ENCODE data around the gene DST. TPM values are rescaled to one million over a fixed set of nuclear protein-coding genes. Genes with fewer than 3 reads are reported as not detected.

The DST gene
- total RNA-seq, 2 experiments from 2014 or later = 5.7 to 5.9 TPM

- DNase-seq (no peak), ATAC-seq (ENCODE audit: poor library complexity) (no peak)
- H3K4me3 ChIP-seq (ENCODE audit: low read length) = no peak overlapping the region
- H3K27me3 Mint-ChIP-seq = no peaks in the 10 kb centered on the region
- no peaks in the 10 kb centered on the region for H3K9me3 Mint-ChIP-seq
- no peaks in the 10 kb centered on the region for H3K9me3 ChIP-seq (ENCODE audit: control insufficient read depth in 1 of 2, insufficient read depth in 1 of 2, low read length in 2 of 2)
- H3K4me3 Mint-ChIP-seq = no peak overlapping the region
- intact Hi-C loops (cut with DNase I, micrococcal nuclease) = no loop called here
- H3K36me3 Mint-ChIP-seq (ENCODE audit: low read depth) = no peaks in the 10 kb centered on the region
- no peak overlapping the region for H3K27ac Mint-ChIP-seq
- POLR2A ChIA-PET = no interaction called here
- H3K4me1 ChIP-seq (ENCODE audit: insufficient read depth, low read length) = no peaks in the 10 kb centered on the region
- H3K27ac ChIP-seq (ENCODE audit: low read depth in 1 of 2, low read length in 2 of 2) = no peak overlapping the region
- CTCF ChIA-PET = no interaction called here
- H3K27me3 ChIP-seq (ENCODE audit: control insufficient read depth in 1 of 2, insufficient read depth in 2 of 2, low read length in 2 of 2) = no peaks in the 10 kb centered on the region
- no peaks in the 10 kb centered on the region for H3K36me3 ChIP-seq (ENCODE audit: insufficient read depth, low read length)
- no peaks in the 10 kb centered on the region for H3K4me1 Mint-ChIP-seq (ENCODE audit: low read depth)
- no peak for TF ChIP-seq CTCF (IDR thresholded peaks at IDR 0.05)
These were observed 166.8 kb downstream of the DST start for GRCh38 chr6:56475736-56476457.

GRCh38 chr6:56474532-56474931 is 168.2 kb downstream of the DST start:
- Histone ChIP-seq H3K27ac (ENCODE audit: low read depth in 1 of 2, low read length in 2 of 2) (no peak overlapping the region), H3K4me1 (ENCODE audit: insufficient read depth, low read length) (no peaks in the 10 kb centered on the region), H3K36me3 (ENCODE audit: insufficient read depth, low read length) (no peaks in the 10 kb centered on the region), H3K4me3 (ENCODE audit: low read length) (no peak overlapping the region), H3K27me3 (ENCODE audit: control insufficient read depth in 1 of 2, insufficient read depth in 2 of 2, low read length in 2 of 2) (no peaks in the 10 kb centered on the region), H3K9me3 (ENCODE audit: control insufficient read depth in 1 of 2, insufficient read depth in 1 of 2, low read length in 2 of 2) (no peaks in the 10 kb centered on the region)
- intact Hi-C loops (cut with DNase I, micrococcal nuclease) = no loop called here
- H3K36me3 Mint-ChIP-seq (ENCODE audit: low read depth) = no peaks in the 10 kb centered on the region
- no peak for ATAC-seq (ENCODE audit: poor library complexity)
- ChIA-PET POLR2A (no interaction called here), CTCF (no interaction called here)
- no peaks in the 10 kb centered on the region for H3K27me3 Mint-ChIP-seq
- H3K9me3 Mint-ChIP-seq = no peaks in the 10 kb centered on the region
- TF ChIP-seq CTCF (IDR thresholded peaks at IDR 0.05) = no peak
- H3K4me3 Mint-ChIP-seq = no peak overlapping the region
- H3K27ac Mint-ChIP-seq = no peak overlapping the region
- no peak for DNase-seq
- no peaks in the 10 kb centered on the region for H3K4me1 Mint-ChIP-seq (ENCODE audit: low read depth)

- Histone ChIP-seq H3K4me1 (ENCODE audit: insufficient read depth, low read length) (no peaks in the 10 kb centered on the region), H3K36me3 (ENCODE audit: insufficient read depth, low read length) (no peaks in the 10 kb centered on the region), H3K9me3 (ENCODE audit: control insufficient read depth in 1 of 2, insufficient read depth in 1 of 2, low read length in 2 of 2) (peaks cover 0 to 4% of the 10 kb centered on the region in 2 experiments), H3K27ac (ENCODE audit: low read depth in 1 of 2, low read length in 2 of 2) (no peak overlapping the region), H3K4me3 (ENCODE audit: low read length) (no peak overlapping the region), H3K27me3 (ENCODE audit: control insufficient read depth in 1 of 2, insufficient read depth in 2 of 2, low read length in 2 of 2) (no peaks in the 10 kb centered on the region)
- no peaks in the 10 kb centered on the region for H3K36me3 Mint-ChIP-seq (ENCODE audit: low read depth)
- no peak for ATAC-seq (ENCODE audit: poor library complexity)
- H3K4me3 Mint-ChIP-seq = no peak overlapping the region
- ChIA-PET CTCF (no interaction called here), POLR2A (no interaction called here)
- TF ChIP-seq CTCF (IDR thresholded peaks at IDR 0.05) = no peak
- DNase-seq = no peak
- H3K9me3 Mint-ChIP-seq = no peaks in the 10 kb centered on the region
- H3K4me1 Mint-ChIP-seq (ENCODE audit: low read depth) = peaks cover 2% of the 10 kb centered on the region
- H3K27ac Mint-ChIP-seq = no peak overlapping the region
- no peaks in the 10 kb centered on the region for H3K27me3 Mint-ChIP-seq
- intact Hi-C loops (cut with DNase I, micrococcal nuclease) = no loop called here
These were observed 179.2 kb downstream of the DST start for GRCh38 chr6:56463443-56463842.

Data from CD4-positive, alpha-beta T cell (primary cell).